Measurements from ENCODE around the gene HTR3D.

DNA sequence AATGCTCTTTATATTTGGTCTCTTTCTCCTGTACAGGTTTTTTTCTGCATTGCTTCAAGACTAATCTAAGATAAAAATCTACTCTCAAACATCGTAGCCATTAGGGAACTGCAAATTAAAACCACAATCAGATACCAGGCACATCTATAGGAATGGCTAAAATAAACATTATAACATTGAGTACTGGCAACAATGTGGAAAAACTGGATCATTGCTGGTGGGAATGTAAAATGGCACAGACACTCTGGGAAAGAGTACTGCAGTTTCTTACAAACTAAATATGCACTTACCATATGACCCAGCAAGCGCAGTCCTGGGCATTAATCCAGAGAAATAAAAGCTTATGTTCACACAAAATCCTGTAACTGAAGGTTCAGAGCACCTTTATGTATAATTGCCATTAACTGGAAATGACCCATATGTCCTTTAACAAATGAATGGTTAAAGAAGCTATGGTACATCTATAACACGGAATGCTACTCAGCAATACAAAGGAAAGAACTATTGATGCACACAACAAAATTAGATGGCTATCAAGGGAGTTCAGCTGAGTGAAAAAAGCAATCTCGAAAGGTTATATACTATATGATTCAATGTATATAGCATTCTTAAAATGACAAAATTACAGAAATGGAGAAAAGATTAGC is 20.2 kb upstream of the HTR3D start:
- TF ChIP-seq, protein P1, sequence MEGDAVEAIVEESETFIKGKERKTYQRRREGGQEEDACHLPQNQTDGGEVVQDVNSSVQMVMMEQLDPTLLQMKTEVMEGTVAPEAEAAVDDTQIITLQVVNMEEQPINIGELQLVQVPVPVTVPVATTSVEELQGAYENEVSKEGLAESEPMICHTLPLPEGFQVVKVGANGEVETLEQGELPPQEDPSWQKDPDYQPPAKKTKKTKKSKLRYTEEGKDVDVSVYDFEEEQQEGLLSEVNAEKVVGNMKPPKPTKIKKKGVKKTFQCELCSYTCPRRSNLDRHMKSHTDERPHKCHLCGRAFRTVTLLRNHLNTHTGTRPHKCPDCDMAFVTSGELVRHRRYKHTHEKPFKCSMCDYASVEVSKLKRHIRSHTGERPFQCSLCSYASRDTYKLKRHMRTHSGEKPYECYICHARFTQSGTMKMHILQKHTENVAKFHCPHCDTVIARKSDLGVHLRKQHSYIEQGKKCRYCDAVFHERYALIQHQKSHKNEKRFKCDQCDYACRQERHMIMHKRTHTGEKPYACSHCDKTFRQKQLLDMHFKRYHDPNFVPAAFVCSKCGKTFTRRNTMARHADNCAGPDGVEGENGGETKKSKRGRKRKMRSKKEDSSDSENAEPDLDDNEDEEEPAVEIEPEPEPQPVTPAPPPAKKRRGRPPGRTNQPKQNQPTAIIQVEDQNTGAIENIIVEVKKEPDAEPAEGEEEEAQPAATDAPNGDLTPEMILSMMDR (IDR thresholded peaks at IDR 0.05; ENCODE audit: low read depth, low read length, poor library complexity, severe bottlenecking) = no peak
- TF ChIP-seq EZH2phosphoT487 (IDR thresholded peaks at IDR 0.05; ENCODE audit: borderline replicate concordance, low read length) = no peak
